Neural progenitor cell (in vitro differentiated cells): Measurements from ENCODE around the gene PCDH9. TPM values are rescaled to one million over a fixed set of nuclear protein-coding genes. Genes with fewer than 3 reads are reported as not detected.

Experiments
- DNase-seq: peaks from one replicate; pipeline ENCODE4 v3.0.0-alpha.2; 2016; ENCODE audit warnings: low spot score
- H2AFZ ChIP-seq: fragments of 200-600 bp; sonication (generic); replicated peaks from 2 replicates; pipeline ENCODE4 v1.6.1; 2016; ENCODE audit warnings: antibody characterized with exemption
- H3F3A ChIP-seq: fragments of 200-600 bp; sonication (generic); 2 replicates; pipeline ENCODE4 v1.6.1; 2016; ENCODE audit warnings: antibody characterized with exemption, low read depth
- H3K27ac ChIP-seq: fragments of 200-600 bp; sonication (generic); 2 replicates; pipeline ENCODE4 v1.5.1; 2016; ENCODE audit warnings: mild to moderate bottlenecking
- H3K27me3 ChIP-seq: fragments of 200-600 bp; sonication (generic); 2 replicates; pipeline ENCODE4 v1.6.1; 2016; ENCODE audit warnings: mild to moderate bottlenecking, moderate library complexity
- H3K36me3 ChIP-seq: fragments of 200-600 bp; sonication (generic); 2 replicates; pipeline ENCODE4 v1.5.1; 2016
- H3K4me1 ChIP-seq: fragments of 200-600 bp; sonication (generic); 2 replicates; pipeline ENCODE4 v1.6.1; 2016; ENCODE audit warnings: mixed run types
- H3K4me2 ChIP-seq: fragments of 200-600 bp; sonication (generic); 2 replicates; pipeline ENCODE4 v1.6.1; 2016
- H3K4me3 ChIP-seq: fragments of 200-600 bp; sonication (generic); 2 replicates; pipeline ENCODE4 v1.5.1; 2016
- H3K79me2 ChIP-seq: fragments of 200-600 bp; sonication (generic); 2 replicates; pipeline ENCODE4 v1.6.1; 2016; ENCODE audit warnings: low read depth
- H3K9ac ChIP-seq: fragments of 200-600 bp; sonication (generic); 2 replicates; pipeline ENCODE4 v1.6.1; 2016
- H3K9me3 ChIP-seq: fragments of 200-600 bp; sonication (generic); 2 replicates; pipeline ENCODE4 v1.5.1; 2016; ENCODE audit warnings: low read depth
- H4K20me1 ChIP-seq: fragments of 200-600 bp; sonication (generic); 2 replicates; pipeline ENCODE4 v1.6.1; 2016; ENCODE audit warnings: low read depth
- H3K27ac Mint-ChIP-seq: 3 replicates; pipeline ENCODE4 v1.8.0; 2021; ENCODE audit warnings: mixed read lengths
- H3K27me3 Mint-ChIP-seq: 2 replicates; pipeline ENCODE4 v1.8.0; 2022; ENCODE audit warnings: low read depth, mild to moderate bottlenecking, inconsistent platforms, moderate library complexity, mixed read lengths; ENCODE audit not compliant: insufficient read depth
- H3K36me3 Mint-ChIP-seq: 3 replicates; pipeline ENCODE4 v1.8.0; 2021; ENCODE audit warnings: mixed read lengths
- H3K4me1 Mint-ChIP-seq: 3 replicates; pipeline ENCODE4 v1.8.0; 2021; ENCODE audit warnings: mixed read lengths
- H3K4me3 Mint-ChIP-seq: 3 replicates; pipeline ENCODE4 v1.8.0; 2021; ENCODE audit warnings: mild to moderate bottlenecking, moderate library complexity, mixed read lengths
- H3K9me3 Mint-ChIP-seq: 3 replicates; pipeline ENCODE4 v1.8.0; 2020; ENCODE audit warnings: mixed read lengths
- EZH2 ChIP-seq: fragments of 200-600 bp; sonication (generic); IDR thresholded peaks from 2 replicates; pipeline ENCODE4 v1.6.1; 2017; ENCODE audit warnings: antibody characterized with exemption, mild to moderate bottlenecking, moderate library complexity
- EZH2phosphoT487 ChIP-seq: fragments of 200-600 bp; sonication (generic); IDR thresholded peaks from 2 replicates; pipeline ENCODE4 v1.6.1; 2017; ENCODE audit warnings: antibody characterized with exemption
- total RNA-seq: library from RNA; depleted of rRNA; stranded (reverse); fragments of >200 nt; gene quantifications from 2 replicates; pipeline ENCODE4 v1.2.3, GENCODE V29; 2015; ENCODE audit warnings: low replicate concordance
- TF ChIP-seq, protein P1 (sequence below): fragments of 200-600 bp; sonication (generic); IDR thresholded peaks from 2 replicates; pipeline ENCODE4 v1.5.1; 2017; ENCODE audit warnings: antibody characterized with exemption, mild to moderate bottlenecking

PCDH9 gene
- total RNA-seq, 1 donor from 2014 or later, result 0.24 TPM

DNA sequence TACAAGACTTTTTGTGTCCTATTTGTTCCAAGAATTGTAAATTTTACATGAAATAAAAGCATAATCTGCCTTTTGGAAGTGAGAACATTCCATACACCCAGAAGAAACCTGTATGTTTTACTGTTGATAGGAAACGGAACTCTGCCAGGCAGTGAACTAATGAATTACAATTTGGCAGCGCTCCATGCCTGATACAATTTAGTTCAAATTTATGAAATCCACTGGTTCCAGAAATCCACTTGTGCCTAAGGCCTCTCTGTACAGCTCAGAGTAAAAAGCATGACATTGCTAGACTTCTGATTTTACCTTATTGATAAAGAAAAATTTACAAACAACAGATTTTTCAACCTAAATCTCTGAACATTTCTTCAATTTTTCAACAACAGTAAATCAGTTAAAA lies 78.1 kb downstream of the PCDH9 start:
- TF ChIP-seq EZH2 (no peak), EZH2phosphoT487 (no peak)
- TF ChIP-seq, protein P1, sequence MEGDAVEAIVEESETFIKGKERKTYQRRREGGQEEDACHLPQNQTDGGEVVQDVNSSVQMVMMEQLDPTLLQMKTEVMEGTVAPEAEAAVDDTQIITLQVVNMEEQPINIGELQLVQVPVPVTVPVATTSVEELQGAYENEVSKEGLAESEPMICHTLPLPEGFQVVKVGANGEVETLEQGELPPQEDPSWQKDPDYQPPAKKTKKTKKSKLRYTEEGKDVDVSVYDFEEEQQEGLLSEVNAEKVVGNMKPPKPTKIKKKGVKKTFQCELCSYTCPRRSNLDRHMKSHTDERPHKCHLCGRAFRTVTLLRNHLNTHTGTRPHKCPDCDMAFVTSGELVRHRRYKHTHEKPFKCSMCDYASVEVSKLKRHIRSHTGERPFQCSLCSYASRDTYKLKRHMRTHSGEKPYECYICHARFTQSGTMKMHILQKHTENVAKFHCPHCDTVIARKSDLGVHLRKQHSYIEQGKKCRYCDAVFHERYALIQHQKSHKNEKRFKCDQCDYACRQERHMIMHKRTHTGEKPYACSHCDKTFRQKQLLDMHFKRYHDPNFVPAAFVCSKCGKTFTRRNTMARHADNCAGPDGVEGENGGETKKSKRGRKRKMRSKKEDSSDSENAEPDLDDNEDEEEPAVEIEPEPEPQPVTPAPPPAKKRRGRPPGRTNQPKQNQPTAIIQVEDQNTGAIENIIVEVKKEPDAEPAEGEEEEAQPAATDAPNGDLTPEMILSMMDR, result no peak
- H3K27me3 ChIP-seq, result no peaks in the 10 kb centered on the region
- peaks cover 6% of the 10 kb centered on the region for H3K9me3 Mint-ChIP-seq
- no peaks in the 10 kb centered on the region for H3K79me2 ChIP-seq
- DNase-seq, result no peak
- H3K4me1 ChIP-seq, result peaks cover 10% of the 10 kb centered on the region
- H3K27ac ChIP-seq, result no peak overlapping the region
- no peak overlapping the region for H3K4me3 ChIP-seq
- H3F3A ChIP-seq, result peaks cover 5% of the 10 kb centered on the region
- H3K36me3 ChIP-seq, result no peaks in the 10 kb centered on the region
- H3K4me1 Mint-ChIP-seq, result peaks cover 18% of the 10 kb centered on the region
- H4K20me1 ChIP-seq, result no peaks in the 10 kb centered on the region
- no peaks in the 10 kb centered on the region for H3K27me3 Mint-ChIP-seq
- no peak overlapping the region for H3K4me2 ChIP-seq
- H3K9me3 ChIP-seq, result no peaks in the 10 kb centered on the region
- no peak overlapping the region for H2AFZ ChIP-seq
- H3K36me3 Mint-ChIP-seq, result peaks cover 2% of the 10 kb centered on the region
- H3K9ac ChIP-seq, result no peak overlapping the region
- H3K27ac Mint-ChIP-seq, result no peak overlapping the region
- no peak overlapping the region for H3K4me3 Mint-ChIP-seq

DNA sequence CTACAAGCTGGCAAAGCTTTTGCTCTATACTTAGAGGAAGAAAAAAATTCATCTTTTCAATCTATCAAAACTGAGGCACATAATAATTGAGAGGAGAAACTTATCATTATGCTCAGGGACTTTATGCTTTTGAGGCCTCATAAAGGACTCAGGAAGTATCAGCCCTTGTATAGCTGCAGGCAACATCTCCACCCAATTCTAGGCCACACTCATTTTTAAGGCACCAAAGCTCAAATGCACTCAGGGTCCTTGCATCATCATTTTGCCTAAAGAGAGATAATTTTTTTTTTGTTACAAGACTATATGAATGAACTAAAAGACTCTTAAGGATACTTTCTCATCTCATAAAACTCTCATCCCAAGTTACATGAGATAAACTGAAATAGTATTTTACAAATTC lies 78.5 kb downstream of the PCDH9 start:
- Histone ChIP-seq H3K9ac (no peak overlapping the region), H3F3A (peaks cover 4% of the 10 kb centered on the region), H3K9me3 (no peaks in the 10 kb centered on the region), H3K27ac (no peak overlapping the region), H3K4me2 (no peak overlapping the region), H3K4me3 (no peak overlapping the region), H2AFZ (no peak overlapping the region), H3K36me3 (no peaks in the 10 kb centered on the region), H3K79me2 (no peaks in the 10 kb centered on the region), H4K20me1 (no peaks in the 10 kb centered on the region), H3K27me3 (no peaks in the 10 kb centered on the region), H3K4me1 (peaks cover 15% of the 10 kb centered on the region)
- Mint-ChIP-seq H3K4me1 (peaks cover 23% of the 10 kb centered on the region), H3K27ac (no peak overlapping the region), H3K4me3 (no peak overlapping the region), H3K27me3 (no peaks in the 10 kb centered on the region), H3K9me3 (peaks cover 6% of the 10 kb centered on the region), H3K36me3 (peaks cover 2% of the 10 kb centered on the region)
- TF ChIP-seq EZH2, result no peak
- TF ChIP-seq, protein P1, result no peak
- no peak for TF ChIP-seq EZH2phosphoT487
- DNase-seq, result no peak

DNA sequence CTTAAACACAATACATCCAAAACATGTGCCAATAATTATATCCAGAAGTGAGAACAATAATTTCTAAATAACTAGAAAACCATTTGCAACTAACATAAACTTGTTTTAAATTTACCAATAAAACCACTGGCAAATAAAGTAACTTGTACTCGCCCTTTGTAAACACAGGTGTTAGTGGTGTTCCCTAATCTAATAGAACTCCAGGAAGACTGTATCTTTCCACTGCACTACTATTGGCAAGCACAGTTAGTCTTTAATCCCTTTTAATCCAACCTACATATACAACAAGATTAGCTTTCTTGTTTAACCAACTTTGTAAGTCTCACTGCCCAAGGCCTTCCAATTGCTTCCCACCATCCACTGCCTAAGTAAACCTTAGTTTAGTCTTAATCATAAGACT lies 79.5 kb downstream of the PCDH9 start:
- DNase-seq, result no peak
- no peaks in the 10 kb centered on the region for H3F3A ChIP-seq
- H3K9me3 Mint-ChIP-seq, result peaks cover 2% of the 10 kb centered on the region
- H3K27me3 ChIP-seq, result no peaks in the 10 kb centered on the region
- no peaks in the 10 kb centered on the region for H3K79me2 ChIP-seq
- no peak overlapping the region for H2AFZ ChIP-seq
- H4K20me1 ChIP-seq, result no peaks in the 10 kb centered on the region
- H3K36me3 Mint-ChIP-seq, result peaks cover 2% of the 10 kb centered on the region
- no peak overlapping the region for H3K27ac ChIP-seq
- no peak overlapping the region for H3K27ac Mint-ChIP-seq
- H3K4me1 ChIP-seq, result peaks cover 16% of the 10 kb centered on the region
- H3K36me3 ChIP-seq, result no peaks in the 10 kb centered on the region
- no peak overlapping the region for H3K4me3 Mint-ChIP-seq
- H3K9ac ChIP-seq, result no peak overlapping the region
- peaks cover 24% of the 10 kb centered on the region for H3K4me1 Mint-ChIP-seq
- no peak for TF ChIP-seq EZH2phosphoT487
- no peak for TF ChIP-seq EZH2
- H3K27me3 Mint-ChIP-seq, result no peaks in the 10 kb centered on the region
- no peak overlapping the region for H3K4me2 ChIP-seq
- no peak overlapping the region for H3K4me3 ChIP-seq
- no peaks in the 10 kb centered on the region for H3K9me3 ChIP-seq

DNA sequence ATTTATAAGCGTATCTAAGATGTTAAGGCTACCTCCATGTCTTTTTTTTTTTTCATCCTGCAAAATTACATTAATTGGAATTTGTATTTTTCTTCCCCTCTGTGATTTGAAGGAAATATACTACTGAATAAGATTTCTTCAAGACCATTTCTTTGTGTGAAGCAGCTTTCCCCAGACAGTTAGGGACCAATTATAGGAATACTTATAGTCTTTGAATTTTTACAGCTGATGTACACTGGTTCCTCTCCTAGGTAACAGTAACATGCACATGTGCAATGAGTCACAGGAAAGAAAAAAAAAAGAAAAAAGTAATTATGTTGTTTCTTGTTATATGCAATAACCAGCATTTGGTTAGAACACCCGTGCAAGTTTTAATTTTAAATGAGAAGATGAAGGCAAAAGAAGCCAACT lies 82.0 kb downstream of the PCDH9 start:
- H3K9ac ChIP-seq, result no peak overlapping the region
- no peaks in the 10 kb centered on the region for H3K36me3 ChIP-seq
- no peak overlapping the region for H3K4me3 Mint-ChIP-seq
- H4K20me1 ChIP-seq, result no peaks in the 10 kb centered on the region
- peaks cover 16% of the 10 kb centered on the region for H3K4me1 ChIP-seq
- no peaks in the 10 kb centered on the region for H3K36me3 Mint-ChIP-seq
- no peaks in the 10 kb centered on the region for H3K9me3 Mint-ChIP-seq
- TF ChIP-seq, protein P1, result no peak
- TF ChIP-seq EZH2phosphoT487 (no peak), EZH2 (no peak)
- H3K4me2 ChIP-seq, result no peak overlapping the region
- no peaks in the 10 kb centered on the region for H3K27me3 Mint-ChIP-seq
- H3K9me3 ChIP-seq, result no peaks in the 10 kb centered on the region
- no peak for DNase-seq
- no peaks in the 10 kb centered on the region for H3K79me2 ChIP-seq
- H2AFZ ChIP-seq, result no peak overlapping the region
- no peaks in the 10 kb centered on the region for H3F3A ChIP-seq
- H3K4me1 Mint-ChIP-seq, result peaks cover 41% of the 10 kb centered on the region
- peak overlapping the region; percentile 98 for H3K27ac Mint-ChIP-seq
- H3K27ac ChIP-seq, result no peak overlapping the region
- H3K4me3 ChIP-seq, result no peak overlapping the region
- H3K27me3 ChIP-seq, result no peaks in the 10 kb centered on the region
